Measurements from ENCODE around the gene ARMC12. TPM values are rescaled to one million over a fixed set of nuclear protein-coding genes. Genes with fewer than 3 reads are reported as not detected.

Gene ARMC12
- total and polyA plus RNA-seq, 10 of the 15 experiments (the other 5 are each of a cell fraction or from before 2014, with no cell fraction given): 0.10 to 1.6 (median 0.62) TPM

DNA sequence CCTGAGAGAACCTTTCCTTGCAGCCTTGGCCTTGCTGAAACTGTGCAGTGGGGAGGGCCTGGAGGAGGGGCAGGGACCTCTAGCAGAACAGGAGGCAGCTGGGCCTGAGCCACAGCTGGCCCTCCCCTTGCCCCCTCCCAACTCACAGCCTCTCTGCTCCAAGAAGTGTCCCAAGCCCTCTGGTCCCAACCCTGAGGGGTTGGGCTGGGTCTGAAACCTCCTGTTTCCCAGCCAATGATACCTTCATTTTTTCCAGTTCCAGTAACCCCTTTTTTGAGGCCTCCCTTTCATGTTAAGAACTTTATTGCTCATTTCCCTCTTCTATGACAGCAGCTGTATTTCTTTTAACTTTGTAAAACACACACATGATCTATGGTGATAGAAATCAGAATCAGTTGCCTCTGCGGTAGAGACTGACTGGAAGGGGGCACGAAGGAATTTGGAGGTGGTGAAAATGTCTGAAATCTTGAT, 17.9 kb upstream of the ARMC12 start:
- ChIA-PET CTCF (interaction anchor here (1.1 to 1.9 kb wide), 7 partner anchors 9 to 196 kb away, joined by 4 to 9 read pairs (median 4); partner anchors contain the start of gene FKBP5), POLR2A (interaction anchor here (1.2 to 2.7 kb wide), 7 partner anchors 9 to 45 kb away, joined by 3 to 13 read pairs (median 3); partner anchors contain the start of gene ARMC12), SMC1A (ENCODE audit: uncharacterized antibody, unreplicated experiment) (interaction anchor here (0.8 to 3.6 kb wide), 8 partner anchors 10 to 128 kb away, joined by 3 to 24 read pairs (median 6); partner anchors contain the start of gene ARMC12), RAD21 (ENCODE audit: unreplicated experiment) (interaction anchor here (1.0 to 4.7 kb wide), 5 partner anchors 9 to 56 kb away, joined by 3 to 36 read pairs (median 8); no protein-coding TSS in a partner anchor)
- Histone ChIP-seq H3K4me2 (ENCODE audit: control insufficient read depth, insufficient read depth) (peak overlapping the region; percentile 84), H3K27me3 (replicated peaks in 1 of 2; ENCODE audit: control insufficient read depth in 2 of 2, insufficient read depth in 2 of 2, low read length in 1 of 2) (no peaks in the 10 kb centered on the region), H2AFZ (ENCODE audit: control insufficient read depth, low read depth, low read length) (peak overlapping the region; percentile 45), H3K9me3 (replicated peaks; ENCODE audit: control insufficient read depth, insufficient read depth, low read length) (no peaks in the 10 kb centered on the region; the same call in 2 of the 3 replicates), H3K79me2 (ENCODE audit: control insufficient read depth, insufficient read depth, low read length) (no peaks in the 10 kb centered on the region), H3K9ac (ENCODE audit: control insufficient read depth, insufficient read depth, low read length) (peak overlapping the region; percentile 50), H3K4me3 (peak overlapping the region; percentile 49), H3K36me3 (ENCODE audit: control insufficient read depth in 2 of 2, insufficient read depth in 2 of 2, low read length in 1 of 2) (no peaks in the 10 kb centered on the region), H3K27ac (ENCODE audit: control insufficient read depth, insufficient read depth) (peak overlapping the region; percentile 76), H4K20me1 (ENCODE audit: control insufficient read depth, insufficient read depth) (no peaks in the 10 kb centered on the region), H3K4me1 (ENCODE audit: control insufficient read depth, insufficient read depth, low read length) (peaks cover 41% of the 10 kb centered on the region)
- BruUV-seq (replicated peaks): no TSS peak
- DNase-seq (ENCODE audit: low read depth, low spot score) (no peak), FAIRE-seq (peak; percentile 61), ATAC-seq (peak; percentile 60)
- intact Hi-C loops (cut with micrococcal nuclease; ENCODE audit: unreplicated experiment) (no loop called here), in situ Hi-C loops (cut with MboI) (no loop called here)
- 57% methylated on average over 2 of the region's 2 CpGs for WGBS (ENCODE audit: insufficient coverage, insufficient replicate concordance, low lambda C conversion rate, missing lambda C conversion rate)
- TF ChIP-seq ZNF592 (IDR thresholded peaks at IDR 0.05): 0 out of 2 replicates have a peak, but pooled peaks have one; percentile 35
- TF ChIP-seq MTA3 (IDR thresholded peaks at IDR 0.05; ENCODE audit: borderline replicate concordance, low read length): 0 out of 2 replicates have a peak, but pooled peaks have one; percentile 1
- TF ChIP-seq TCF7 (IDR thresholded peaks at IDR 0.05; ENCODE audit: borderline replicate concordance): peak; percentile 84
- peak; percentile 69; the same call in 1 of the 2 replicates for TF ChIP-seq TCF12 (IDR thresholded peaks at IDR 0.05; ENCODE audit: low read depth, low read length)
- TF ChIP-seq TAF1 (IDR thresholded peaks at IDR 0.05; ENCODE audit: borderline replicate concordance, low read depth, low read length): no peak
- no peak for TF ChIP-seq RELB (IDR thresholded peaks at IDR 0.05; ENCODE audit: low read depth)
- TF ChIP-seq CREM (IDR thresholded peaks at IDR 0.05; ENCODE audit: low read depth): peak; percentile 18; the same call in 1 of the 2 replicates
- TF ChIP-seq JUNB (IDR thresholded peaks at IDR 0.05): peak; percentile 21
- TF ChIP-seq ZBED1 (IDR thresholded peaks at IDR 0.05; ENCODE audit: borderline replicate concordance): no peak
- peak; percentile 60 for TF ChIP-seq EED (IDR thresholded peaks at IDR 0.05; ENCODE audit: low read depth)
- TF ChIP-seq, protein P1, sequence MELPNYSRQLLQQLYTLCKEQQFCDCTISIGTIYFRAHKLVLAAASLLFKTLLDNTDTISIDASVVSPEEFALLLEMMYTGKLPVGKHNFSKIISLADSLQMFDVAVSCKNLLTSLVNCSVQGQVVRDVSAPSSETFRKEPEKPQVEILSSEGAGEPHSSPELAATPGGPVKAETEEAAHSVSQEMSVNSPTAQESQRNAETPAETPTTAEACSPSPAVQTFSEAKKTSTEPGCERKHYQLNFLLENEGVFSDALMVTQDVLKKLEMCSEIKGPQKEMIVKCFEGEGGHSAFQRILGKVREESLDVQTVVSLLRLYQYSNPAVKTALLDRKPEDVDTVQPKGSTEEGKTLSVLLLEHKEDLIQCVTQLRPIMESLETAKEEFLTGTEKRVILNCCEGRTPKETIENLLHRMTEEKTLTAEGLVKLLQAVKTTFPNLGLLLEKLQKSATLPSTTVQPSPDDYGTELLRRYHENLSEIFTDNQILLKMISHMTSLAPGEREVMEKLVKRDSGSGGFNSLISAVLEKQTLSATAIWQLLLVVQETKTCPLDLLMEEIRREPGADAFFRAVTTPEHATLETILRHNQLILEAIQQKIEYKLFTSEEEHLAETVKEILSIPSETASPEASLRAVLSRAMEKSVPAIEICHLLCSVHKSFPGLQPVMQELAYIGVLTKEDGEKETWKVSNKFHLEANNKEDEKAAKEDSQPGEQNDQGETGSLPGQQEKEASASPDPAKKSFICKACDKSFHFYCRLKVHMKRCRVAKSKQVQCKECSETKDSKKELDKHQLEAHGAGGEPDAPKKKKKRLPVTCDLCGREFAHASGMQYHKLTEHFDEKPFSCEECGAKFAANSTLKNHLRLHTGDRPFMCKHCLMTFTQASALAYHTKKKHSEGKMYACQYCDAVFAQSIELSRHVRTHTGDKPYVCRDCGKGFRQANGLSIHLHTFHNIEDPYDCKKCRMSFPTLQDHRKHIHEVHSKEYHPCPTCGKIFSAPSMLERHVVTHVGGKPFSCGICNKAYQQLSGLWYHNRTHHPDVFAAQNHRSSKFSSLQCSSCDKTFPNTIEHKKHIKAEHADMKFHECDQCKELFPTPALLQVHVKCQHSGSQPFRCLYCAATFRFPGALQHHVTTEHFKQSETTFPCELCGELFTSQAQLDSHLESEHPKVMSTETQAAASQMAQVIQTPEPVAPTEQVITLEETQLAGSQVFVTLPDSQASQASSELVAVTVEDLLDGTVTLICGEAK (IDR thresholded peaks at IDR 0.05; ENCODE audit: borderline replicate concordance): peak; percentile 78
- TF ChIP-seq RB1 (IDR thresholded peaks at IDR 0.05; ENCODE audit: borderline replicate concordance): no peak

All from GM12878 (cell line).